ENCODE measurements around the gene ABCA3.
"Not testable (repeated sequence)": the region's sequence is repeated elsewhere in the genome, so short reads cannot be mapped to it uniquely, and the experiment has no call there.

ABCA3 gene

DNA sequence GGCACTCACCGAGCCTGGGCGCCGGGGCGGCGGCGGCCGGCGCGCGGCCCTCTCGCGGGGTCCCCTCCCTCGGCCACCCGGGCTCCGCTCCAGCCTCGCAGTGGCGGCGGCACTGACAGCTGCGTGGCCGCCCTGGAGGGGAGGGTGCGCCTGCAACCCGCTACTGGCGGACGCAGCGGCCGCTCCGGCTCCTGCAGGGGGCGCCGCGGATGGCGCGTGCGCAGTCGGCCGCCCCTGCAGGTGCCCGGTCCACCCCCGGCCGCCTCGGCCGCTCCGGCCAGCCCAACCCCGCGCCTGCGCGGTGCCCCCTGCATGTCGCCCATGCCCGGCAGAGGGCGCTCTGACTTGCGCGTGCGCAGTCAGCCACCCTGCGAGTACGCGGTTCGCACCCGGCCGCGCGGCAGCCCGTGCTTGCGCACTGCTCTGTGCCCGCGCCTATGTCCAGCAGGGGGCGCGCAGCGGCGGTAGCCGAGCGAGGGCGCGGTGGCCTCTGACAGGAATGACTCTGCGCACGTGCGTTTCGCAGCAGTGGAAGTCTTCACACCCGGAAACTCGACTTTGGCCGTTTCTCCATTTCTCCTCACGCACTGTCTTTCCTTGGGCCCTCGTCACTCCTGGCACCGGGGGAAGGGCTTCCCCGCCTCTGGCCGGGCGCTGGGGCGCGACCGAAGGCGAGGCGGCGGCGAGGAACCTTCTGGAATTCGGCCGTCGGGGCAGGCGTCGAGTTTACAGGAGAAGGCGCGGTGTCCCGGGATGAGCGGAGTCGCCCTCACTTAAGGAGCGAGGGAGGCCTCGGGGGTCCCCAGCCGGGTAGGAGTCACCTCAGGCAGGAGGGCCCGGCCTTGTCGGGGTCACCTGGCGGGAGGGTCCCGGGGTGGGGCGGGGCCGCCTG is at the start of gene ABCA3:
Gene ABCA3 (minus strand): TSS at position 165 of the 892 bp plus-strand sequence. CDS start 14,262 bp downstream, outside the sequence.
- H3K4me1 ChIP-seq, result peaks cover 0 to 30% (median 24%) of the 10 kb centered on the region in 4 donors
- DNase-seq, result peak; percentile 85 to 97
- no peaks in the 10 kb centered on the region for H3K36me3 ChIP-seq
- no peaks in the 10 kb centered on the region for H3K27me3 ChIP-seq
- intact Hi-C loops (cut with DNase I; ENCODE audit: low total_unique reads), result loop anchor here (2.0 to 10.0 kb wide), 3 partner anchors 88 to 160 kb away; partner anchors contain the start of genes CCNF, NTN3 and TBC1D24
- no peaks in the 10 kb centered on the region for H3K9me3 ChIP-seq
- TF ChIP-seq, protein P1, sequence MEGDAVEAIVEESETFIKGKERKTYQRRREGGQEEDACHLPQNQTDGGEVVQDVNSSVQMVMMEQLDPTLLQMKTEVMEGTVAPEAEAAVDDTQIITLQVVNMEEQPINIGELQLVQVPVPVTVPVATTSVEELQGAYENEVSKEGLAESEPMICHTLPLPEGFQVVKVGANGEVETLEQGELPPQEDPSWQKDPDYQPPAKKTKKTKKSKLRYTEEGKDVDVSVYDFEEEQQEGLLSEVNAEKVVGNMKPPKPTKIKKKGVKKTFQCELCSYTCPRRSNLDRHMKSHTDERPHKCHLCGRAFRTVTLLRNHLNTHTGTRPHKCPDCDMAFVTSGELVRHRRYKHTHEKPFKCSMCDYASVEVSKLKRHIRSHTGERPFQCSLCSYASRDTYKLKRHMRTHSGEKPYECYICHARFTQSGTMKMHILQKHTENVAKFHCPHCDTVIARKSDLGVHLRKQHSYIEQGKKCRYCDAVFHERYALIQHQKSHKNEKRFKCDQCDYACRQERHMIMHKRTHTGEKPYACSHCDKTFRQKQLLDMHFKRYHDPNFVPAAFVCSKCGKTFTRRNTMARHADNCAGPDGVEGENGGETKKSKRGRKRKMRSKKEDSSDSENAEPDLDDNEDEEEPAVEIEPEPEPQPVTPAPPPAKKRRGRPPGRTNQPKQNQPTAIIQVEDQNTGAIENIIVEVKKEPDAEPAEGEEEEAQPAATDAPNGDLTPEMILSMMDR (IDR thresholded peaks at IDR 0.05), result peak; percentile 100
- H3K4me3 ChIP-seq, result peak within 1 kb of the TSS; percentile 73 to 87
- H3K27ac ChIP-seq, result peak within 1 kb of the TSS; percentile 62 to 66

DNA sequence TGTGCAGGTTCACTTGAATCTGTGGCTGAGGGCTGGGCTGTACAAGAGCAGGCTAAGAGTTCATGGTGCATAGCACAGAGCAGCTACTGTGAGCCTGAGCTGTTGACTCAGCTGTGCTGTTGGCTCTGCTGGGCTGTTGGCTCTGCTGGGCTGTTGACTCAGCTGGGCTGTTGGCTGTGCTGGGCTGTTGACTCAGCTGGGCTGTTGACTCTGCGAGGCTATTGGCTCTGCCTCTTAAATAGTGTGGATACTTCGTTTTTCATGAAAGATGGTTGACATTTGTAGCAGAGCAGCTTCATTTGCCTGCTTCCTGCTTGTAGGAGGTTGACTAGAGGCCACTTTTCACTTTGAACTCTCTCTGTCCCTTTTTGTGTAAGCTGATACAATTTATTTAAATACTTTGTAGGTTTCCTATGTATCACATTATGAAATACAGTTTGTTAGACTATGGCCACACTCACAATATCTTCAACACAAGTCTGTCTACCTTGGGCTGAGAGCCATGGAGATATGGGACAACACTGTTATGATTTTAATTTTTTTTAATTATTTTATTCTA is 48.4 kb upstream of the ABCA3 start:
- TF ChIP-seq, protein P1 (IDR thresholded peaks at IDR 0.05), result no peak

GRCh38 chr16:2388139-2388874 is 47.8 kb upstream of the ABCA3 start:
- H3K27me3 ChIP-seq, result peaks cover 0 to 7% of the 10 kb centered on the region in 2 donors
- no peak for DNase-seq
- no peaks in the 10 kb centered on the region for H3K4me1 ChIP-seq
- intact Hi-C loops (cut with DNase I; ENCODE audit: low total_unique reads), result no loop called here
- no peaks in the 10 kb centered on the region for H3K36me3 ChIP-seq
- TF ChIP-seq, protein P1 (IDR thresholded peaks at IDR 0.05), result no peak
- no peak overlapping the region for H3K4me3 ChIP-seq
- peaks cover 0 to 8% (median 7%) of the 10 kb centered on the region in 3 donors for H3K9me3 ChIP-seq
- no peak overlapping the region for H3K27ac ChIP-seq

More for the DNA sequence above, 48.4 kb upstream of the ABCA3 start:
- Histone ChIP-seq H3K27ac (no peak overlapping the region), H3K4me3 (no peak overlapping the region), H3K27me3 (peaks cover 0 to 7% of the 10 kb centered on the region in 2 donors), H3K4me1 (no peaks in the 10 kb centered on the region), H3K36me3 (no peaks in the 10 kb centered on the region), H3K9me3 (peaks cover 0 to 8% (median 7%) of the 10 kb centered on the region in 3 donors)
- intact Hi-C loops (cut with DNase I; ENCODE audit: low total_unique reads), result no loop called here
- no peak for DNase-seq

DNA sequence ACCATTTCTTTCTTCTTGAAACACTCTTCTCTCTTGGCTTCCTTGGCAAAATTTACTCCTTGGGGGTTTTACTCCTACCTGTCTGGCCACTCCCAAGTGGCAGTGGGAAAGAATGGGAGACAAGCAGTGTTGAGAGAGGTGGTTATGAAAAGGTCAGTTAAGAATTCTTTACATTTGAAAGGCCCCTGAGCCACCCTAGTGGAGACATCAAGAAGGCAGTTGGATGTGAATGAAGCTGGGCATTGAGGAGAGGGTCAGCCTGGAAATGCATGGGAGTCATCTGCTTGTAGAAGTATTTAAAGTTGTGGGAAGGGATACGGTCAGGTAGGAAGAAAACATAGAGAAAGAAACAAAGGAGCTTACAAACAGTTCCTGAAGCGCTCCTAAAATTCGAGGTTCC is 46.5 kb upstream of the ABCA3 start:
- no peak for DNase-seq
- intact Hi-C loops (cut with DNase I; ENCODE audit: low total_unique reads), result no loop called here

GRCh38 chr16:2385982-2386381 is 45.5 kb upstream of the ABCA3 start:
- H3K4me3 ChIP-seq; intact Hi-C loops (cut with DNase I; ENCODE audit: low total_unique reads); H3K36me3 ChIP-seq; H3K27ac ChIP-seq; H3K9me3 ChIP-seq; H3K4me1 ChIP-seq; DNase-seq; H3K27me3 ChIP-seq: not testable (repeated sequence)

More for the DNA sequence above, 46.5 kb upstream of the ABCA3 start:
- Histone ChIP-seq H3K27ac (no peak overlapping the region), H3K4me1 (no peaks in the 10 kb centered on the region), H3K27me3 (peaks cover 0 to 7% of the 10 kb centered on the region in 2 donors), H3K4me3 (no peak overlapping the region), H3K9me3 (peaks cover 0 to 8% (median 7%) of the 10 kb centered on the region in 3 donors), H3K36me3 (no peaks in the 10 kb centered on the region)
- TF ChIP-seq, protein P1 (IDR thresholded peaks at IDR 0.05), result no peak

Measured in tibial artery (tissue), 4 donors.